HepG2 (cell line): Measurements from ENCODE around the gene GRP. TPM values are rescaled to one million over a fixed set of nuclear protein-coding genes. Genes with fewer than 3 reads are reported as not detected.

Source experiments
- ATAC-seq: fragments of 200-7000 bp; cut with Tn5 transposase; 3 replicates; pipeline ENCODE4 v1.9.1; 2020; ENCODE audit warnings: mild to moderate bottlenecking, moderate library complexity
- BruUV-seq: library from RNA; stranded (reverse); fragments of 400-500 nt; replicated peaks from 2 replicates; lab custom pipeline; 2021; lab: Mats Ljungman, UMichigan
- CTCF ChIA-PET: fragments of 300-600 bp; formaldehyde crosslinking; extraction: SDS; loops from one replicate; lab custom pipeline; 2021; ENCODE audit warnings: low total read pairs, inconsistent platforms, low intra/inter-chr PET ratio; lab: Yijun Ruan, JAX
- POLR2A ChIA-PET: fragments of 350-600 bp; sonication (Branson Sonifier 250); formaldehyde crosslinking; loops from one replicate; lab custom pipeline; 2020; ENCODE audit warnings: antibody characterized with exemption, inconsistent platforms; lab: Yijun Ruan, JAX
- DNase-seq: peaks from one replicate; pipeline ENCODE4 v3.0.0-alpha.2; 2015; ENCODE audit warnings: low spot score
- FAIRE-seq: peaks from 3 replicates; lab custom pipeline; 2011; peaks lifted over from hg19 to GRCh38; lab: Jason Lieb, UNC
- H2AFZ ChIP-seq: one replicate; pipeline ENCODE4 v1.6.1; 2011; ENCODE audit warnings: low read length, inconsistent platforms
- H3K27ac ChIP-seq: fragments of 300-600 bp; 3 replicates; pipeline ENCODE4 v1.8.0; 2011; ENCODE audit warnings: mixed run types, mild to moderate bottlenecking, mixed read lengths, low read length, inconsistent platforms; ENCODE audit not compliant: insufficient read depth; ENCODE audit errors: extremely low read length
- H3K27me3 ChIP-seq, 2 experiments: fragments of 200-600 bp in 1 of 2; 2 replicates in 1 of 2; 3 replicates in 1 of 2; pipeline versions ENCODE4 v1.6.0 to v1.8.0; 2011; ENCODE audit warnings: low read length in 2 of 2, mild to moderate bottlenecking in 2 of 2, moderate library complexity in 2 of 2, inconsistent platforms in 1 of 2; ENCODE audit not compliant: insufficient read depth in 2 of 2, control insufficient read depth in 1 of 2
- H3K36me3 ChIP-seq, 2 experiments: fragments of 200-600 bp in 1 of 2; replicated peaks in 1 of 2; 2 replicates in 1 of 2; 3 replicates in 1 of 2; pipeline versions ENCODE4 v1.5.1 to v1.8.0; 2011; ENCODE audit warnings: low read length in 2 of 2, inconsistent platforms in 1 of 2; ENCODE audit not compliant: insufficient read depth in 2 of 2, control insufficient read depth in 1 of 2
- H3K4me1 ChIP-seq: 2 replicates; pipeline ENCODE4 v1.5.1; 2012; ENCODE audit warnings: low read length, inconsistent platforms; ENCODE audit not compliant: insufficient read depth
- H3K4me2 ChIP-seq: 2 replicates; pipeline ENCODE4 v1.6.0; 2011; ENCODE audit warnings: low read depth, low read length, inconsistent platforms
- H3K4me3 ChIP-seq, 3 experiments: fragments of 200-600 bp in 1 of 3; sonication (generic), shearing (Covaris generic) in 1 of 3; replicated peaks in 1 of 3; 2 replicates each; pipeline ENCODE4 v1.5.1; 2011 to 2016; ENCODE audit warnings: low read length in 3 of 3, inconsistent platforms in 2 of 3, low read depth in 2 of 3, mild to moderate bottlenecking in 2 of 3, control low read depth in 1 of 3, mixed read lengths in 1 of 3; ENCODE audit not compliant: insufficient read depth in 1 of 3
- H3K79me2 ChIP-seq: one replicate; pipeline ENCODE4 v1.6.1; 2011; ENCODE audit warnings: low read length, inconsistent platforms; ENCODE audit not compliant: insufficient read depth
- H3K9ac ChIP-seq: 2 replicates; pipeline ENCODE4 v1.6.0; 2011; ENCODE audit warnings: mild to moderate bottlenecking, low read depth, low read length, inconsistent platforms; ENCODE audit not compliant: insufficient read depth
- H3K9me3 ChIP-seq: 2 replicates; pipeline ENCODE4 v1.5.1; 2012; ENCODE audit warnings: mild to moderate bottlenecking, low read length
- H4K20me1 ChIP-seq: 2 replicates; pipeline ENCODE4 v1.6.0; 2011; ENCODE audit warnings: inconsistent platforms, mild to moderate bottlenecking, low read length, moderate library complexity; ENCODE audit not compliant: insufficient read depth
- ARID4A ChIP-seq: sonication (generic); formaldehyde crosslinking; IDR thresholded peaks from 2 replicates; pipeline ENCODE4 v1.5.0; 2020; ENCODE audit warnings: mild to moderate bottlenecking, missing genetic modification reagents, borderline replicate concordance
- ASH2L ChIP-seq: fragments of 300-600, 200-600 bp; sonication (generic); IDR thresholded peaks from 2 replicates; pipeline ENCODE4 v1.7.0; 2017; ENCODE audit warnings: low read depth, mild to moderate bottlenecking, moderate library complexity, mixed read lengths, low read length; ENCODE audit not compliant: insufficient read length
- CBX1 ChIP-seq: IDR thresholded peaks from one replicate; pipeline ENCODE4 v1.6.1; 2016; ENCODE audit warnings: antibody characterized with exemption, low read depth
- CC2D1A ChIP-seq: sonication (generic); formaldehyde crosslinking; IDR thresholded peaks from 2 replicates; pipeline ENCODE4 v1.8.1; 2023; ENCODE audit warnings: mild to moderate bottlenecking, missing genetic modification reagents
- FOXK1 ChIP-seq: sonication (generic); formaldehyde crosslinking; IDR thresholded peaks from 2 replicates; pipeline ENCODE4 v1.4.0; 2020; ENCODE audit warnings: low read depth, missing genetic modification reagents, borderline replicate concordance
- GATAD1 ChIP-seq: IDR thresholded peaks from 2 replicates; pipeline ENCODE4 v1.6.1; 2016; ENCODE audit warnings: missing genetic modification reagents, missing compliant biosample characterization
- HOXA3 ChIP-seq: sonication (generic); formaldehyde crosslinking; IDR thresholded peaks from 2 replicates; pipeline ENCODE4 v1.5.0; 2020; ENCODE audit warnings: missing genetic modification reagents
- IKZF4 ChIP-seq: sonication (generic); formaldehyde crosslinking; IDR thresholded peaks from 2 replicates; pipeline ENCODE4 v1.5.1; 2020; ENCODE audit warnings: borderline replicate concordance, mild to moderate bottlenecking, low read depth, missing genetic modification reagents; ENCODE audit errors: not compliant biosample characterization
- KLF16 ChIP-seq, 2 experiments: sonication (generic) in 1 of 2; formaldehyde crosslinking in 1 of 2; IDR thresholded peaks; 2 replicates each; pipeline versions ENCODE4 v1.6.1 to v1.8.0; 2016 to 2023; ENCODE audit warnings: missing genetic modification reagents in 2 of 2, missing compliant biosample characterization in 1 of 2
- RBFOX2 ChIP-seq: fragments of 200-400 bp; formaldehyde crosslinking; IDR thresholded peaks from 2 replicates; pipeline ENCODE4 v1.6.1; 2017; ENCODE audit warnings: low read depth, mild to moderate bottlenecking, low read length
- SATB2 ChIP-seq: sonication (generic); formaldehyde crosslinking; IDR thresholded peaks from 2 replicates; pipeline ENCODE4 v1.5.0; 2020; ENCODE audit warnings: missing genetic modification reagents
- U2AF1 ChIP-seq: fragments of 200-400 bp; formaldehyde crosslinking; optimal IDR thresholded peaks from 2 replicates; pipeline ENCODE3; 2017; ENCODE audit warnings: mild to moderate bottlenecking, low read depth, low read length
- ZBTB44 ChIP-seq: sonication (generic); formaldehyde crosslinking; IDR thresholded peaks from 2 replicates; pipeline ENCODE4 v1.4.0; 2020; ENCODE audit warnings: missing genetic modification reagents
- ZNF558 ChIP-seq: sonication (generic); formaldehyde crosslinking; IDR thresholded peaks from 2 replicates; pipeline ENCODE4 v1.9.0; 2022; ENCODE audit warnings: mild to moderate bottlenecking, missing genetic modification reagents, borderline replicate concordance
- ZNF737 ChIP-seq: sonication (generic); formaldehyde crosslinking; IDR thresholded peaks from 2 replicates; pipeline ENCODE4 v1.5.0; 2020; ENCODE audit warnings: missing genetic modification reagents, mild to moderate bottlenecking, borderline replicate concordance
- WGBS: methylation state at CpG from one replicate; pipeline ENCODE4 v1.1.6; 2017; ENCODE audit warnings: low lambda C conversion rate; 5-methylcytosine and 5-hydroxymethylcytosine counted together
- in situ Hi-C: cut with HindIII; loops from 2 replicates; pipeline ENCODE4 v1.10.0; 2017; ENCODE audit warnings: low pct_unique_long_range_greater_than_20kb; ENCODE audit not compliant: extremely low pct_ligation_motif_present
- intact Hi-C: fragments of 100-400 bp; cut with micrococcal nuclease; formaldehyde crosslinking; loops from one replicate; pipeline ENCODE4 v1.10.0; 2022; ENCODE audit not compliant: unreplicated experiment
- polyA plus RNA-seq, 8 experiments: library from polyadenylated mRNA; depleted of rRNA in 3 of 8; stranded (reverse) in 7 of 8; unstranded in 1 of 8; fragments of >200 nt; fragmentation: Illumina TruSeq in 4 of 8; extraction: Trizol in 4 of 8; gene quantifications; 2 replicates each; pipeline versions ENCODE4 v1.2.1 to v1.2.3, GENCODE V29; 2011 to 2016; ENCODE audit warnings: low read depth in 4 of 8, missing spikeins in 1 of 8, mixed read lengths in 1 of 8; ENCODE audit not compliant: insufficient read depth in 1 of 8
- total RNA-seq, 5 experiments: library from RNA; depleted of rRNA; stranded (reverse); fragments of >200 nt; fragmentation: Illumina TruSeq; extraction: Trizol; gene quantifications; 2 replicates each; pipeline ENCODE4 v1.2.3, GENCODE V29; 2016; ENCODE audit warnings: low read depth in 1 of 5

GRP gene
- total and polyA plus RNA-seq, 2 of the 13 experiments (the other 11 are each of a cell fraction or from before 2014, with no cell fraction given), result not detected

DNA sequence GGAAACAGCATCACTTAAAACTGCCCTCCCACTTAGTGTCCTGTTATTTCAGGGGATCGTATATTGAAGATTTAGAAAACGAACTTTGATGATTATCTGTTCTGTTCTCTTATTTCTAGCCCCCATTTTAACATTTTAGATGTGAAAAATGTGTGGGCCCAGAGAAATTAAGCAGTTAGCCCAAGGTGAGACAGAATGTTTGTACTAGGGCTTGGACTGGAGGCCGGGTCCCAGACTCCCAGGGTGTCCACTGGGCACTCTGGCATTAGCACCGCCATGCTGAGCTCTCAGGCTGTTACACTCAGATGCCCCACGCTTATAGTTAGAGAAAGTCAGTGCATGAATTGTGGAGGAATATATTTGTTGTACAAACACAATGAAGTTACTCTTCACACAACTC, 58.8 kb downstream of the GRP start:
- intact Hi-C loops, result no loop called here
- FAIRE-seq (no peak), ATAC-seq (no peak), DNase-seq (no peak)
- POLR2A ChIA-PET, result no interaction called here
- no TSS peak for BruUV-seq
- no peak overlapping the region for H2AFZ ChIP-seq
- H3K79me2 ChIP-seq, result no peaks in the 10 kb centered on the region
- H3K9ac ChIP-seq, result no peak overlapping the region
- no peaks in the 10 kb centered on the region for H4K20me1 ChIP-seq
- in situ Hi-C loops, result no loop called here
- CTCF ChIA-PET, result no interaction called here
- H3K4me3 ChIP-seq, result no peak overlapping the region
- H3K9me3 ChIP-seq, result no peaks in the 10 kb centered on the region
- no peak overlapping the region for H3K27ac ChIP-seq
- TF ChIP-seq KLF16 (CRISPR knock-in tag; IDR thresholded peaks at IDR 0.05) (no peak), SATB2 (no peak), U2AF1 (no peak), CC2D1A (no peak), ARID4A (CRISPR knock-in tag) (no peak), CBX1 (no peak), FOXK1 (no peak), HOXA3 (CRISPR knock-in tag) (no peak), ZNF737 (CRISPR knock-in tag) (no peak), GATAD1 (CRISPR knock-in tag) (no peak), ZBTB44 (no peak), ZNF558 (CRISPR knock-in tag) (no peak), ASH2L (no peak), RBFOX2 (no peak), IKZF4 (CRISPR knock-in tag) (no peak)
- H3K4me2 ChIP-seq, result no peak overlapping the region
- 0% methylated on average over 3 of the region's 5 CpGs for WGBS
- H3K36me3 ChIP-seq, result no peaks in the 10 kb centered on the region
- H3K4me1 ChIP-seq, result no peaks in the 10 kb centered on the region
- H3K27me3 ChIP-seq, result peaks cover 3 to 59% of the 10 kb centered on the region in 2 experiments
